WI38 (cell line): ENCODE results near the gene MARCO.
"Not testable (repeated sequence)": the region's sequence is repeated elsewhere in the genome, so short reads cannot be mapped to it uniquely, and the experiment has no call there.

Experiments
- H3K4me3 ChIP-seq: 2 replicates; pipeline ENCODE4 v1.5.1; 2011; ENCODE audit warnings: low read depth, mild to moderate bottlenecking, control low read depth, low read length
- CTCF ChIP-seq: IDR thresholded peaks from 2 replicates; pipeline ENCODE4 v1.5.1; 2012; ENCODE audit warnings: low read depth, mild to moderate bottlenecking, control low read depth, low read length

Gene MARCO

GRCh38 chr2:119029297-119029696, 87.3 kb downstream of the MARCO start:
- H3K4me3 ChIP-seq: no peak overlapping the region
- TF ChIP-seq CTCF: no peak

- H3K4me3 ChIP-seq: not testable (repeated sequence)
Observed at GRCh38 chr2:119037922-119038321, 95.9 kb downstream of the MARCO start.

- no peak for TF ChIP-seq CTCF
Observed at GRCh38 chr2:119040730-119041129, 98.7 kb downstream of the MARCO start.

More at GRCh38 chr2:119040730-119041129, 98.7 kb downstream of the MARCO start:
- H3K4me3 ChIP-seq: no peak overlapping the region
